DOHH2 (cell line): ENCODE results near the gene FSTL4.

Experiments used
- EZH2phosphoT487 ChIP-seq: fragments of 200-600 bp; sonication (generic); IDR thresholded peaks from 2 replicates; pipeline ENCODE4 v1.6.1; 2017; ENCODE audit warnings: borderline replicate concordance, mild to moderate bottlenecking, antibody characterized with exemption, low read length, moderate library complexity, mixed read lengths
- TF ChIP-seq, protein P1 (sequence below): fragments of 200-600 bp; sonication (generic); IDR thresholded peaks from one replicate; pipeline ENCODE4 v1.5.1; 2014; ENCODE audit warnings: antibody characterized with exemption, mild to moderate bottlenecking, low read depth, low read length; ENCODE audit not compliant: poor library complexity, severe bottlenecking

DNA sequence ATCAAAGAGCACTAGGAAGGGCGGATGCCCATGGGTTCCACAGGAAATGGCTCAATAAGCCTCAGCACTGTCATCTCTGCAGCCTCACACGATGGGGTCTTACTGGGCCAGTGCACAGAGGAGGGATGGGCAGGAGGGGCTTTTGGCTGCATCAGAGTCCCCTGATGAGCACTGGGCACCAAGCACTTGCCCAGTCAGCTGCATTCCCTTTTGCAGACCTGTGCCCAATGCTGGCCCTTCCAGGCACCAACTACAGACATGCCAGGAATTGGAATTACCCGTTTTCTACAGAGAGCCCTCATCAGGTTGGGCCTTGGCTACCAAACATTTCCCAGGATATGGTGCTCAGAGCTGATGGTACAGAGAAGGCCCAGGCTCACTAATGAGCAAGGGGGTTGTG, 378.1 kb downstream of the FSTL4 start:
- TF ChIP-seq, protein P1, sequence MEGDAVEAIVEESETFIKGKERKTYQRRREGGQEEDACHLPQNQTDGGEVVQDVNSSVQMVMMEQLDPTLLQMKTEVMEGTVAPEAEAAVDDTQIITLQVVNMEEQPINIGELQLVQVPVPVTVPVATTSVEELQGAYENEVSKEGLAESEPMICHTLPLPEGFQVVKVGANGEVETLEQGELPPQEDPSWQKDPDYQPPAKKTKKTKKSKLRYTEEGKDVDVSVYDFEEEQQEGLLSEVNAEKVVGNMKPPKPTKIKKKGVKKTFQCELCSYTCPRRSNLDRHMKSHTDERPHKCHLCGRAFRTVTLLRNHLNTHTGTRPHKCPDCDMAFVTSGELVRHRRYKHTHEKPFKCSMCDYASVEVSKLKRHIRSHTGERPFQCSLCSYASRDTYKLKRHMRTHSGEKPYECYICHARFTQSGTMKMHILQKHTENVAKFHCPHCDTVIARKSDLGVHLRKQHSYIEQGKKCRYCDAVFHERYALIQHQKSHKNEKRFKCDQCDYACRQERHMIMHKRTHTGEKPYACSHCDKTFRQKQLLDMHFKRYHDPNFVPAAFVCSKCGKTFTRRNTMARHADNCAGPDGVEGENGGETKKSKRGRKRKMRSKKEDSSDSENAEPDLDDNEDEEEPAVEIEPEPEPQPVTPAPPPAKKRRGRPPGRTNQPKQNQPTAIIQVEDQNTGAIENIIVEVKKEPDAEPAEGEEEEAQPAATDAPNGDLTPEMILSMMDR = no peak
- TF ChIP-seq EZH2phosphoT487 = no peak
